IMR-90 (cell line): ENCODE measurements around the gene GNAS. TPM values are rescaled to one million over a fixed set of nuclear protein-coding genes. Genes with fewer than 3 reads are reported as not detected.

Source experiments
- ATAC-seq: fragments of 200-7000 bp; cut with Tn5 transposase; 2 replicates; pipeline ENCODE4 v1.9.1; 2020; ENCODE audit warnings: low read depth, mild to moderate bottlenecking, moderate library complexity
- BruUV-seq: library from RNA; stranded (reverse); fragments of 400-500 nt; replicated peaks from 2 replicates; lab custom pipeline; 2021; lab: Mats Ljungman, UMichigan
- CTCF ChIA-PET: fragments of 300-600 bp; formaldehyde crosslinking; extraction: SDS; loops from one replicate; lab custom pipeline; 2021; ENCODE audit warnings: antibody characterized with exemption; lab: Yijun Ruan, JAX
- POLR2A ChIA-PET: fragments of 300-600 bp; sonication (Branson Sonifier 250); formaldehyde crosslinking; loops from one replicate; lab custom pipeline; 2022; ENCODE audit warnings: antibody characterized with exemption; ENCODE audit not compliant: unreplicated experiment; lab: Charles Lee
- DNase-seq: peaks from one replicate; pipeline ENCODE4 v3.0.0; 2013
- H2AFZ ChIP-seq: replicated peaks from 2 replicates; pipeline ENCODE3; 2013; ENCODE audit warnings: low read length, mild to moderate bottlenecking; ENCODE audit not compliant: poor library complexity
- H2AK5ac ChIP-seq: 2 replicates; pipeline ENCODE4 v1.6.1; 2013; ENCODE audit warnings: low read depth, low read length, inconsistent platforms
- H2AK9ac ChIP-seq: replicated peaks from 2 replicates; pipeline ENCODE3; 2013; ENCODE audit warnings: mild to moderate bottlenecking, low read depth, low read length, moderate library complexity; ENCODE audit not compliant: poor library complexity
- H2BK120ac ChIP-seq: 2 replicates; pipeline ENCODE4 v1.6.1; 2013; ENCODE audit warnings: low read depth, low read length, inconsistent platforms
- H2BK15ac ChIP-seq: 3 replicates; pipeline ENCODE4 v1.6.1; 2013; ENCODE audit warnings: low read depth, low read length, inconsistent platforms
- H2BK20ac ChIP-seq: 2 replicates; pipeline ENCODE4 v1.6.1; 2013; ENCODE audit warnings: low read depth, mild to moderate bottlenecking, inconsistent platforms, low read length, moderate library complexity
- H2BK5ac ChIP-seq: 2 replicates; pipeline ENCODE4 v1.6.1; 2013; ENCODE audit warnings: mild to moderate bottlenecking, low read depth, low read length, inconsistent platforms; ENCODE audit not compliant: poor library complexity, severe bottlenecking
- H3K14ac ChIP-seq: replicated peaks from 2 replicates; pipeline ENCODE4 v1.6.1; 2013; ENCODE audit warnings: low read depth, low read length, inconsistent platforms
- H3K18ac ChIP-seq: 2 replicates; pipeline ENCODE4 v1.6.1; 2013; ENCODE audit warnings: low read depth, low read length, control low read depth
- H3K23ac ChIP-seq: 2 replicates; pipeline ENCODE4 v1.6.1; 2013; ENCODE audit warnings: low read depth, low read length, inconsistent platforms
- H3K27ac ChIP-seq: 2 replicates; pipeline ENCODE4 v1.5.1; 2013; ENCODE audit warnings: mild to moderate bottlenecking, control low read depth, low read length; ENCODE audit not compliant: insufficient read depth
- H3K27me3 ChIP-seq: 2 replicates; pipeline ENCODE4 v1.6.1; 2013; ENCODE audit warnings: low read length; ENCODE audit not compliant: control insufficient read depth, insufficient read depth
- H3K36me3 ChIP-seq: 2 replicates; pipeline ENCODE4 v1.6.1; 2013; ENCODE audit warnings: low read length, mixed read lengths; ENCODE audit not compliant: control insufficient read depth, insufficient read depth
- H3K4ac ChIP-seq: 2 replicates; pipeline ENCODE4 v1.6.1; 2013; ENCODE audit warnings: low read depth, low read length, inconsistent platforms
- H3K4me1 ChIP-seq: 2 replicates; pipeline ENCODE4 v1.6.1; 2013; ENCODE audit warnings: low read length, mixed read lengths; ENCODE audit not compliant: control insufficient read depth, insufficient read depth
- H3K4me2 ChIP-seq: 2 replicates; pipeline ENCODE4 v1.6.1; 2013; ENCODE audit warnings: low read depth, mild to moderate bottlenecking, control low read depth, low read length, moderate library complexity
- H3K4me3 ChIP-seq: 2 replicates; pipeline ENCODE4 v1.5.1; 2013; ENCODE audit warnings: low read depth, mild to moderate bottlenecking, control low read depth, low read length, moderate library complexity; ENCODE audit not compliant: insufficient read depth
- H3K56ac ChIP-seq: 2 replicates; pipeline ENCODE4 v1.6.1; 2013; ENCODE audit warnings: low read length, inconsistent platforms; ENCODE audit not compliant: insufficient read depth; ENCODE audit errors: extremely low read depth
- H3K79me1 ChIP-seq, 2 experiments: 2 replicates each; pipeline ENCODE4 v1.6.1; 2013; ENCODE audit warnings: low read length in 2 of 2, inconsistent platforms in 1 of 2, low read depth in 1 of 2
- H3K9ac ChIP-seq: 2 replicates; pipeline ENCODE4 v1.6.1; 2013; ENCODE audit warnings: low read depth, low read length, control low read depth
- H3K9me1 ChIP-seq: 2 replicates; pipeline ENCODE4 v1.6.1; 2013; ENCODE audit warnings: low read length, inconsistent platforms; ENCODE audit not compliant: insufficient read depth
- H3K9me3 ChIP-seq: 2 replicates; pipeline ENCODE4 v1.6.1; 2013; ENCODE audit warnings: low read length; ENCODE audit not compliant: control insufficient read depth, insufficient read depth
- H4K20me1 ChIP-seq: 2 replicates; pipeline ENCODE4 v1.6.1; 2013; ENCODE audit warnings: low read length, inconsistent platforms; ENCODE audit not compliant: insufficient read depth
- H4K5ac ChIP-seq: 2 replicates; pipeline ENCODE4 v1.6.1; 2013; ENCODE audit warnings: mild to moderate bottlenecking, low read depth, low read length, control low read depth
- H4K8ac ChIP-seq, 2 experiments: 2 replicates each; pipeline ENCODE4 v1.6.1; 2013; ENCODE audit warnings: low read depth in 2 of 2, low read length in 2 of 2, control low read depth in 1 of 2, inconsistent platforms in 1 of 2
- H4K91ac ChIP-seq: 2 replicates; pipeline ENCODE4 v1.6.1; 2013; ENCODE audit warnings: low read depth, low read length, inconsistent platforms; ENCODE audit not compliant: insufficient read depth
- BHLHE40 ChIP-seq: fragments of 150-350 bp; IDR thresholded peaks from 2 replicates; pipeline ENCODE4 v1.6.1; 2016; ENCODE audit warnings: mild to moderate bottlenecking, low read depth, low read length
- CEBPB ChIP-seq: IDR thresholded peaks from 2 replicates; pipeline ENCODE4 v1.6.1; 2012; ENCODE audit warnings: low read depth, low read length, improper control_type of control experiment
- CHD1 ChIP-seq: IDR thresholded peaks from 2 replicates; pipeline ENCODE4 v1.6.1; 2012; ENCODE audit warnings: low read depth, low read length, improper control_type of control experiment
- CTCF ChIP-seq: conservative IDR thresholded peaks from 2 replicates; pipeline ENCODE4 v1.5.1; 2012; ENCODE audit warnings: mild to moderate bottlenecking, low read depth, low read length, improper control_type of control experiment
- ELK1 ChIP-seq: fragments of 150-350 bp; IDR thresholded peaks from 2 replicates; pipeline ENCODE4 v1.6.1; 2016; ENCODE audit warnings: low read depth, mild to moderate bottlenecking, low read length, moderate library complexity, borderline replicate concordance
- FOS ChIP-seq: fragments of 150-350 bp; IDR thresholded peaks from 2 replicates; pipeline ENCODE4 v1.6.1; 2016; ENCODE audit warnings: low read depth, low read length
- MAFK ChIP-seq: IDR thresholded peaks from 2 replicates; pipeline ENCODE4 v1.6.1; 2012; ENCODE audit warnings: low read depth, low read length, improper control_type of control experiment
- MAZ ChIP-seq: IDR thresholded peaks from 2 replicates; pipeline ENCODE4 v1.6.1; 2012; ENCODE audit warnings: low read depth, mild to moderate bottlenecking, low read length, improper control_type of control experiment, moderate library complexity, borderline replicate concordance
- MXI1 ChIP-seq: IDR thresholded peaks from 2 replicates; pipeline ENCODE4 v1.6.1; 2012; ENCODE audit warnings: low read depth, mild to moderate bottlenecking, low read length, moderate library complexity, borderline replicate concordance
- NFE2L2 ChIP-seq: fragments of 150-350 bp; IDR thresholded peaks from 2 replicates; pipeline ENCODE4 v1.6.1; 2016; ENCODE audit warnings: low read depth, mild to moderate bottlenecking, low read length
- POLR2A ChIP-seq: IDR thresholded peaks from 2 replicates; pipeline ENCODE4 v1.6.1; 2012; ENCODE audit warnings: mild to moderate bottlenecking, low read depth, low read length
- RAD21 ChIP-seq: IDR thresholded peaks from 2 replicates; pipeline ENCODE4 v1.6.1; 2012; ENCODE audit warnings: low read length, improper control_type of control experiment
- RCOR1 ChIP-seq: IDR thresholded peaks from 2 replicates; pipeline ENCODE4 v1.6.1; 2012; ENCODE audit warnings: mild to moderate bottlenecking, low read length, improper control_type of control experiment; ENCODE audit not compliant: insufficient replicate concordance
- RFX5 ChIP-seq: IDR thresholded peaks from 2 replicates; pipeline ENCODE4 v1.8.0; 2012; ENCODE audit warnings: low read depth, mild to moderate bottlenecking, low read length, moderate library complexity
- SMC3 ChIP-seq: fragments of 150-350 bp; IDR thresholded peaks from 2 replicates; pipeline ENCODE4 v1.6.1; 2016; ENCODE audit warnings: low read depth, mild to moderate bottlenecking, antibody characterized with exemption, low read length, moderate library complexity
- USF2 ChIP-seq: fragments of 150-350 bp; IDR thresholded peaks from 2 replicates; pipeline ENCODE4 v1.6.1; 2017; ENCODE audit warnings: mild to moderate bottlenecking, antibody characterized with exemption, low read length, low read depth
- whole genome bisulfite sequencing, 2 experiments: methylation state at CpG; one replicate each; pipeline versions ENCODE4 v1.1.5 to v1.1.7; 2013; ENCODE audit warnings: missing lambda C conversion rate in 2 of 2; ENCODE audit not compliant: insufficient read length in 1 of 2; ENCODE audit errors: extremely low coverage in 2 of 2; 5-methylcytosine and 5-hydroxymethylcytosine counted together
- dilution Hi-C: fragments of 300-500 bp; cut with HindIII; formaldehyde crosslinking; loops from one replicate; pipeline ENCODE4 v1.14.3; 2018; ENCODE audit warnings: low sequenced_read_pairs; ENCODE audit not compliant: unreplicated experiment
- in situ Hi-C: fragments of 300-500 bp; cut with MboI; formaldehyde crosslinking; loops from 3 replicates; pipeline ENCODE4 v1.14.3; 2019; ENCODE audit warnings: low sequenced_read_pairs, inconsistent platforms, mixed read lengths
- intact Hi-C: fragments of 100-400 bp; cut with micrococcal nuclease; formaldehyde crosslinking; loops from 2 replicates; pipeline ENCODE4 v1.10.0; 2022
- polyA plus RNA-seq, 3 experiments: library from polyadenylated mRNA; depleted of rRNA; stranded (reverse); fragments of >200 nt; gene quantifications; 2 replicates each; pipeline ENCODE4 v1.2.3, GENCODE V29; 2012; ENCODE audit warnings: low replicate concordance in 1 of 3
- total RNA-seq: library from RNA; depleted of rRNA; stranded (reverse); fragments of >200 nt; gene quantifications from 2 replicates; pipeline ENCODE4 v1.2.3, GENCODE V29; 2012

Gene GNAS
- total and polyA plus RNA-seq, 2 of the 4 experiments (the other 2 are of a cell fraction), result 397 to 1,356 TPM

GRCh38 chr20:58944610-58945009 lies 92.1 kb downstream of the GNAS start:
- no peak for TF ChIP-seq CHD1
- no peak for TF ChIP-seq CEBPB
- no peak for TF ChIP-seq CTCF
- no peak for TF ChIP-seq ELK1
- no peak for TF ChIP-seq RAD21
- no peak for TF ChIP-seq USF2
- no peak for TF ChIP-seq MAFK
- TF ChIP-seq FOS, result no peak
- TF ChIP-seq SMC3, result no peak
- TF ChIP-seq BHLHE40, result no peak
- no peak for TF ChIP-seq RCOR1
- TF ChIP-seq MXI1, result no peak
- no peak for TF ChIP-seq POLR2A
- TF ChIP-seq NFE2L2, result no peak
- no peak for TF ChIP-seq RFX5
- no peak for TF ChIP-seq MAZ
- H3K27ac ChIP-seq, result no peak overlapping the region
- ChIA-PET POLR2A (no interaction called here), CTCF (no interaction called here)
- no peaks in the 10 kb centered on the region for H3K9me3 ChIP-seq
- no peaks in the 10 kb centered on the region for H3K79me1 ChIP-seq
- H4K91ac ChIP-seq, result no peak overlapping the region
- no peak overlapping the region for H3K56ac ChIP-seq
- DNase-seq, result no peak
- H2AK9ac ChIP-seq, result no peak overlapping the region
- H3K36me3 ChIP-seq, result no peaks in the 10 kb centered on the region
- H2AK5ac ChIP-seq, result no peak overlapping the region
- no CpG with 5 or more reads among the region's 5 CpGs for WGBS, 2 experiments
- no peak overlapping the region for H3K14ac ChIP-seq
- dilution Hi-C loops (no loop called here), in situ Hi-C loops (no loop called here), intact Hi-C loops (no loop called here)
- no peak overlapping the region for H3K4me2 ChIP-seq
- H2BK15ac ChIP-seq, result no peak overlapping the region
- H3K4ac ChIP-seq, result no peak overlapping the region
- no peak overlapping the region for H2BK120ac ChIP-seq
- peaks cover 13% of the 10 kb centered on the region for H3K27me3 ChIP-seq
- no peak overlapping the region for H4K5ac ChIP-seq
- ATAC-seq, result no peak
- no peak overlapping the region for H3K18ac ChIP-seq
- no peak overlapping the region for H3K4me3 ChIP-seq
- H3K9ac ChIP-seq, result no peak overlapping the region
- H3K23ac ChIP-seq, result no peak overlapping the region
- no peak overlapping the region for H2AFZ ChIP-seq
- no peaks in the 10 kb centered on the region for H3K9me1 ChIP-seq
- no peaks in the 10 kb centered on the region for H3K4me1 ChIP-seq
- no peak overlapping the region for H2BK5ac ChIP-seq
- H4K8ac ChIP-seq, result no peak overlapping the region
- no TSS peak for BruUV-seq
- H4K20me1 ChIP-seq, result no peaks in the 10 kb centered on the region
- H2BK20ac ChIP-seq, result no peak overlapping the region
